ENCODE measurements around the gene HEXD.
"Not testable (repeated sequence)": the region's sequence is repeated elsewhere in the genome, so short reads cannot be mapped to it uniquely, and the experiment has no call there.

HEXD gene

GRCh38 chr17:82449883-82450356 is 31.8 kb downstream of the HEXD start:
- no peak for DNase-seq (ENCODE audit: low read depth)

GRCh38 chr17:82450357-82451106 is 32.4 kb downstream of the HEXD start, which contains the start of gene CYBC1:
Gene CYBC1 (minus strand): TSS chr17:82450752. CDS start chr17:82449254, 1,498 bp downstream.
- peak within 1 kb of the TSS; percentile 85 for H3K4me3 ChIP-seq (ENCODE audit: low read length)
- TF ChIP-seq CTCF (conservative IDR thresholded peaks at IDR 0.05; ENCODE audit: low read length): no peak
- peak; percentile 94 for DNase-seq (ENCODE audit: low read depth)

More at GRCh38 chr17:82449883-82450356, 31.8 kb downstream of the HEXD start:
- TF ChIP-seq CTCF (conservative IDR thresholded peaks at IDR 0.05; ENCODE audit: low read length): no peak
- peak overlapping the region; percentile 85 for H3K4me3 ChIP-seq (ENCODE audit: low read length)

- H3K4me3 ChIP-seq (ENCODE audit: low read length): no peak overlapping the region
- DNase-seq (ENCODE audit: low read depth): no peak
- no peak for TF ChIP-seq CTCF (conservative IDR thresholded peaks at IDR 0.05; ENCODE audit: low read length)
These were observed 34.0 kb downstream of the HEXD start for GRCh38 chr17:82452162-82452561.

- DNase-seq (ENCODE audit: low read depth); H3K4me3 ChIP-seq (ENCODE audit: low read length): not testable (repeated sequence)
These were observed 35.0 kb downstream of the HEXD start for GRCh38 chr17:82453151-82453550.

GRCh38 chr17:82453706-82454105 is 35.6 kb downstream of the HEXD start:
- not testable (repeated sequence) for DNase-seq (ENCODE audit: low read depth); H3K4me3 ChIP-seq (ENCODE audit: low read length)

GRCh38 chr17:82457073-82457928 is 39.2 kb downstream of the HEXD start:
- H3K4me3 ChIP-seq (ENCODE audit: low read length): peak overlapping the region; percentile 64
- no peak for DNase-seq (ENCODE audit: low read depth)
- TF ChIP-seq CTCF (conservative IDR thresholded peaks at IDR 0.05; ENCODE audit: low read length): no peak

- peak overlapping the region; percentile 64 for H3K4me3 ChIP-seq (ENCODE audit: low read length)
- no peak for DNase-seq (ENCODE audit: low read depth)
- no peak for TF ChIP-seq CTCF (conservative IDR thresholded peaks at IDR 0.05; ENCODE audit: low read length)
These were observed 39.7 kb downstream of the HEXD start for GRCh38 chr17:82457929-82458178.

Data from AG10803 (cell line).